Keratinocyte (primary cell): ENCODE results near the gene SUPT20HL2. TPM values are rescaled to one million over a fixed set of nuclear protein-coding genes. Genes with fewer than 3 reads are reported as not detected.
A peak's percentile ranks its signal among the peaks of the same experiment; 100 is the strongest.

ENCODE experiments used
- DNase-seq: peaks from one replicate; pipeline ENCODE4 v3.0.0-alpha.2; 2011; ENCODE audit warnings: low read depth, missing footprints, low spot score
- FAIRE-seq: peaks from 2 replicates; lab custom pipeline; 2011; peaks lifted over from hg19 to GRCh38; lab: Jason Lieb, UNC
- H2AFZ ChIP-seq: 2 replicates; pipeline ENCODE4 v1.6.0; 2012; ENCODE audit warnings: low read length, control low read depth, inconsistent platforms; ENCODE audit not compliant: control insufficient read depth
- H3K27ac ChIP-seq: 2 replicates; pipeline ENCODE4 v1.5.1; 2011; ENCODE audit warnings: low read length; ENCODE audit not compliant: control insufficient read depth, insufficient read depth
- H3K27me3 ChIP-seq: 3 replicates; pipeline ENCODE4 v1.6.0; 2011; ENCODE audit warnings: low read length; ENCODE audit not compliant: control insufficient read depth, insufficient read depth; ENCODE audit errors: extremely low read depth
- H3K36me3 ChIP-seq, 2 experiments: 2 replicates in 1 of 2; 3 replicates in 1 of 2; pipeline ENCODE4 v1.5.1; 2011; ENCODE audit warnings: low read length in 2 of 2, mild to moderate bottlenecking in 1 of 2; ENCODE audit not compliant: control insufficient read depth in 2 of 2, insufficient read depth in 2 of 2; ENCODE audit errors: extremely low read depth in 1 of 2
- H3K4me1 ChIP-seq: 3 replicates; pipeline ENCODE4 v1.5.1; 2011; ENCODE audit warnings: low read length; ENCODE audit not compliant: control insufficient read depth, insufficient read depth; ENCODE audit errors: extremely low read depth
- H3K4me2 ChIP-seq: 3 replicates; pipeline ENCODE4 v1.6.0; 2011; ENCODE audit warnings: low read depth, low read length; ENCODE audit not compliant: control insufficient read depth, insufficient read depth; ENCODE audit errors: extremely low read depth
- H3K4me3 ChIP-seq, 3 experiments: fragments of 200-600 bp in 1 of 3; sonication (generic) in 1 of 3; 2 replicates in 2 of 3; 3 replicates in 1 of 3; pipeline ENCODE4 v1.5.1; 2011 to 2016; ENCODE audit warnings: low read length in 3 of 3, mild to moderate bottlenecking in 3 of 3, control low read depth in 2 of 3, inconsistent platforms in 1 of 3, low read depth in 1 of 3, mixed read lengths in 1 of 3, mixed run types in 1 of 3, moderate library complexity in 1 of 3; ENCODE audit not compliant: control insufficient read depth in 2 of 3, insufficient read depth in 2 of 3; ENCODE audit errors: extremely low read depth in 1 of 3
- H3K79me2 ChIP-seq: 2 replicates; pipeline ENCODE4 v1.6.0; 2012; ENCODE audit warnings: low read length; ENCODE audit not compliant: control insufficient read depth, insufficient read depth
- H3K9ac ChIP-seq: 3 replicates; pipeline ENCODE4 v1.6.0; 2011; ENCODE audit warnings: low read length; ENCODE audit not compliant: control insufficient read depth, insufficient read depth; ENCODE audit errors: extremely low read depth
- H3K9me1 ChIP-seq: 3 replicates; pipeline ENCODE4 v1.6.0; 2011; ENCODE audit warnings: low read length; ENCODE audit not compliant: control insufficient read depth, insufficient read depth; ENCODE audit errors: extremely low read depth
- H3K9me3 ChIP-seq: 2 replicates; pipeline ENCODE4 v1.5.1; 2012; ENCODE audit warnings: low read depth, low read length; ENCODE audit not compliant: control insufficient read depth
- H4K20me1 ChIP-seq: 3 replicates; pipeline ENCODE4 v1.6.0; 2011; ENCODE audit warnings: low read length; ENCODE audit not compliant: control insufficient read depth, insufficient read depth; ENCODE audit errors: extremely low read depth
- EZH2 ChIP-seq: IDR thresholded peaks from one replicate; pipeline ENCODE4 v1.6.1; 2012; ENCODE audit warnings: inconsistent platforms, mild to moderate bottlenecking, low read length, moderate library complexity
- dilution Hi-C: fragments of 300-500 bp; cut with MboI; formaldehyde crosslinking; loops from one replicate; pipeline ENCODE4 v1.7.0; 2020; ENCODE audit warnings: low sequenced_read_pairs; ENCODE audit not compliant: extremely low pct_ligation_motif_present
- polyA plus RNA-seq, 5 experiments: library from polyadenylated mRNA; depleted of rRNA in 3 of 5; stranded (reverse) in 3 of 5; stranded (forward) in 1 of 5; unstranded in 1 of 5; fragments of >200 nt; gene quantifications; 1 replicate in 1 of 5; 2 replicates in 3 of 5; 3 replicates in 1 of 5; pipeline versions ENCODE4 v1.2.1 to v1.2.3, GENCODE V29; 2011 to 2012; ENCODE audit warnings: missing spikeins in 2 of 5, low read depth in 1 of 5, low replicate concordance in 1 of 5
- TF ChIP-seq, protein P1 (sequence below), 3 experiments: IDR thresholded peaks in 1 of 3; conservative IDR thresholded peaks in 1 of 3; optimal IDR thresholded peaks in 1 of 3; 2 replicates in 2 of 3; 3 replicates in 1 of 3; pipeline versions ENCODE3 to v1.5.1; 2011; ENCODE audit warnings: low read length in 3 of 3, mild to moderate bottlenecking in 3 of 3, moderate library complexity in 2 of 3, control low read depth in 1 of 3, inconsistent platforms in 1 of 3; ENCODE audit not compliant: insufficient read depth in 2 of 3; ENCODE audit errors: extremely low read depth in 1 of 3

SUPT20HL2 gene
- polyA plus RNA-seq, 1 donor (not counting 4 experiments of a cell fraction or from before 2014, with no cell fraction given) = not detected

GRCh38 chrX:24294619-24295018 is 19.2 kb downstream of the SUPT20HL2 start:
- H3K4me3 ChIP-seq = no peak overlapping the region
- no peaks in the 10 kb centered on the region for H3K27me3 ChIP-seq
- H3K9ac ChIP-seq = no peak overlapping the region
- TF ChIP-seq, protein P1, sequence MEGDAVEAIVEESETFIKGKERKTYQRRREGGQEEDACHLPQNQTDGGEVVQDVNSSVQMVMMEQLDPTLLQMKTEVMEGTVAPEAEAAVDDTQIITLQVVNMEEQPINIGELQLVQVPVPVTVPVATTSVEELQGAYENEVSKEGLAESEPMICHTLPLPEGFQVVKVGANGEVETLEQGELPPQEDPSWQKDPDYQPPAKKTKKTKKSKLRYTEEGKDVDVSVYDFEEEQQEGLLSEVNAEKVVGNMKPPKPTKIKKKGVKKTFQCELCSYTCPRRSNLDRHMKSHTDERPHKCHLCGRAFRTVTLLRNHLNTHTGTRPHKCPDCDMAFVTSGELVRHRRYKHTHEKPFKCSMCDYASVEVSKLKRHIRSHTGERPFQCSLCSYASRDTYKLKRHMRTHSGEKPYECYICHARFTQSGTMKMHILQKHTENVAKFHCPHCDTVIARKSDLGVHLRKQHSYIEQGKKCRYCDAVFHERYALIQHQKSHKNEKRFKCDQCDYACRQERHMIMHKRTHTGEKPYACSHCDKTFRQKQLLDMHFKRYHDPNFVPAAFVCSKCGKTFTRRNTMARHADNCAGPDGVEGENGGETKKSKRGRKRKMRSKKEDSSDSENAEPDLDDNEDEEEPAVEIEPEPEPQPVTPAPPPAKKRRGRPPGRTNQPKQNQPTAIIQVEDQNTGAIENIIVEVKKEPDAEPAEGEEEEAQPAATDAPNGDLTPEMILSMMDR (optimal IDR thresholded peaks at IDR 0.05 in 1 of 3, IDR thresholded peaks at IDR 0.05 in 1 of 3, conservative IDR thresholded peaks at IDR 0.05 in 1 of 3; ENCODE audit: extremely low read depth in 1 of 3, insufficient read depth in 2 of 3, low read length in 3 of 3) = peak in 1 of 3 experiments; percentile 8
- TF ChIP-seq EZH2 = no peak
- no peaks in the 10 kb centered on the region for H3K79me2 ChIP-seq
- DNase-seq (no peak), FAIRE-seq (no peak)
- no peak overlapping the region for H3K4me2 ChIP-seq
- no peak overlapping the region for H2AFZ ChIP-seq
- no peaks in the 10 kb centered on the region for H3K36me3 ChIP-seq
- dilution Hi-C loops = no loop called here
- no peaks in the 10 kb centered on the region for H3K9me3 ChIP-seq
- no peak overlapping the region for H3K27ac ChIP-seq
- no peaks in the 10 kb centered on the region for H4K20me1 ChIP-seq
- no peaks in the 10 kb centered on the region for H3K4me1 ChIP-seq
- H3K9me1 ChIP-seq = no peaks in the 10 kb centered on the region

GRCh38 chrX:24293412-24293811 is 20.5 kb downstream of the SUPT20HL2 start:
- Histone ChIP-seq H3K79me2 (no peaks in the 10 kb centered on the region), H3K4me2 (no peak overlapping the region), H3K9me3 (no peaks in the 10 kb centered on the region), H3K27me3 (no peaks in the 10 kb centered on the region), H3K36me3 (no peaks in the 10 kb centered on the region), H3K9me1 (no peaks in the 10 kb centered on the region), H4K20me1 (no peaks in the 10 kb centered on the region), H3K9ac (no peak overlapping the region), H3K27ac (no peak overlapping the region), H2AFZ (no peak overlapping the region), H3K4me1 (no peaks in the 10 kb centered on the region), H3K4me3 (no peak overlapping the region)
- DNase-seq = no peak
- no peak for FAIRE-seq
- dilution Hi-C loops = no loop called here
- TF ChIP-seq EZH2 = no peak
- TF ChIP-seq, protein P1 (optimal IDR thresholded peaks at IDR 0.05 in 1 of 3, IDR thresholded peaks at IDR 0.05 in 1 of 3, conservative IDR thresholded peaks at IDR 0.05 in 1 of 3; ENCODE audit: extremely low read depth in 1 of 3, insufficient read depth in 2 of 3, low read length in 3 of 3) = no peak
